ENCODE data around the gene CLMN.

GRCh38 chr14:95192311-95192710 is 127.4 kb downstream of the CLMN start:
- TF ChIP-seq EP300 (IDR thresholded peaks at IDR 0.05) = no peak
- TF ChIP-seq POLR2A (IDR thresholded peaks at IDR 0.05) = no peak
- no peak for TF ChIP-seq CTCF (IDR thresholded peaks at IDR 0.05)

Measured in gastroesophageal sphincter (tissue), 3 donors.